CD4-positive, alpha-beta T cell (primary cell): ENCODE results near the gene MARCHF9. TPM values are rescaled to one million over a fixed set of nuclear protein-coding genes. Genes with fewer than 3 reads are reported as not detected.

ENCODE experiments used
- ATAC-seq: fragments of 200-7000 bp; cut with Tn5 transposase; one replicate; pipeline ENCODE4 v1.10.0; 2022; ENCODE audit warnings: mild to moderate bottlenecking; ENCODE audit not compliant: poor library complexity
- CTCF ChIA-PET: fragments of 350-600 bp; sonication (Branson Sonifier 250); formaldehyde crosslinking; loops from one replicate; lab custom pipeline; 2021; ENCODE audit warnings: antibody characterized with exemption, inconsistent platforms; lab: Charles Lee
- POLR2A ChIA-PET: fragments of 350-600 bp; sonication (Branson Sonifier 250); formaldehyde crosslinking; loops from one replicate; lab custom pipeline; 2021; ENCODE audit warnings: antibody characterized with exemption, inconsistent platforms; lab: Charles Lee
- DNase-seq, 14 experiments: peaks; one replicate each; pipeline ENCODE4 v3.0.0-alpha.2; 2013 to 2020; ENCODE audit warnings: mixed read lengths in 2 of 14
- H3K27ac ChIP-seq, 2 donors: one replicate each; pipeline versions ENCODE4 v1.5.1 to v1.7.0; 2013; ENCODE audit warnings: low read length in 2 of 2, low read depth in 1 of 2, mild to moderate bottlenecking in 1 of 2
- H3K27me3 ChIP-seq, 2 experiments: 1 replicate in 1 of 2; 2 replicates in 1 of 2; pipeline versions ENCODE4 v1.6.1 to v1.7.0; 2013; ENCODE audit warnings: low read length in 2 of 2, control low read depth in 1 of 2, mild to moderate bottlenecking in 1 of 2, moderate library complexity in 1 of 2; ENCODE audit not compliant: insufficient read depth in 2 of 2, control insufficient read depth in 1 of 2
- H3K36me3 ChIP-seq: one replicate; pipeline ENCODE4 v1.6.1; 2013; ENCODE audit warnings: low read length, control low read depth; ENCODE audit not compliant: insufficient read depth
- H3K4me1 ChIP-seq: one replicate; pipeline ENCODE4 v1.6.1; 2013; ENCODE audit warnings: low read length, control low read depth; ENCODE audit not compliant: insufficient read depth
- H3K4me3 ChIP-seq: one replicate; pipeline ENCODE4 v1.5.1; 2013; ENCODE audit warnings: mild to moderate bottlenecking, low read length, moderate library complexity
- H3K9me3 ChIP-seq, 2 experiments: 1 replicate in 1 of 2; 2 replicates in 1 of 2; pipeline versions ENCODE4 v1.6.1 to v1.7.0; 2013; ENCODE audit warnings: low read length in 2 of 2, mild to moderate bottlenecking in 2 of 2, control low read depth in 1 of 2, moderate library complexity in 1 of 2; ENCODE audit not compliant: control insufficient read depth in 1 of 2, insufficient read depth in 1 of 2
- H3K27ac Mint-ChIP-seq: one replicate; pipeline ENCODE4 v1.8.0; 2020; ENCODE audit warnings: mixed read lengths
- H3K27me3 Mint-ChIP-seq: one replicate; pipeline ENCODE4 v1.8.0; 2021; ENCODE audit warnings: mixed read lengths
- H3K36me3 Mint-ChIP-seq: one replicate; pipeline ENCODE4 v1.8.0; 2021; ENCODE audit warnings: low read depth, mixed read lengths
- H3K4me1 Mint-ChIP-seq: one replicate; pipeline ENCODE4 v1.8.0; 2021; ENCODE audit warnings: low read depth, mixed read lengths
- H3K4me3 Mint-ChIP-seq: one replicate; pipeline ENCODE4 v1.8.0; 2020; ENCODE audit warnings: mild to moderate bottlenecking, mixed read lengths
- H3K9me3 Mint-ChIP-seq: one replicate; pipeline ENCODE4 v1.8.0; 2020; ENCODE audit warnings: mixed read lengths
- intact Hi-C, 2 experiments: fragments of 100-400 bp; cut with DNase I in 1 of 2; cut with micrococcal nuclease in 1 of 2; formaldehyde crosslinking; loops; one replicate each; pipeline versions ENCODE4 v1.15.1 to v1.9.0; 2023 to 2025; cut with DNase I, micrococcal nuclease
- total RNA-seq, 174 experiments: library from RNA in 2 of 174; stranded (reverse) in 2 of 174; gene quantifications; one replicate each; pipeline ENCODE4 v1.2.3 and lab custom pipeline; 2021 to 2026
- TF ChIP-seq, protein P1 (sequence below): fragments of 200-600 bp; IDR thresholded peaks from one replicate; pipeline ENCODE4 v1.8.0; 2022; ENCODE audit warnings: antibody characterized with exemption, mild to moderate bottlenecking

MARCHF9 gene
- total RNA-seq, 2 experiments from 2014 or later: 39.9 to 40.8 TPM

DNA sequence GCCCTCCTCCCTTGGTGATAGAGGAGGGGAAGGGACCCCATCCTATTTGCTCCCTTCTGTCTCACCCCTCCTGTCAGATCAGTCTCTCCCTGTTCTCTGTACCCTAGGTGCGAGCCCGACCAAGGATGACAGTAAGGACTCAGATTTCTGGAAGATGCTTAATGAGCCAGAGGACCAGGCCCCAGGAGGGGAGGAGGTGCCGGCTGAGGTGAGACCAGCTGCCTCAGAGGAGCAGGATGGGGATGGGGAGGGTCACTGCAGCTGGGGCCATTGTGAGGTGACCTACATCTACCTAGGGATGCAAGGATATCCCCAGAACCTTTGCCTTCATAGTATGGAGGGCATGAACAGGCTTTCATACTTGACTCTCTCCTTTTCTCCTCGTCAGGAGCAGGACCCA lies 38.6 kb upstream of the MARCHF9 start:
- ATAC-seq (no peak), DNase-seq (no peak)
- no peak overlapping the region for H3K4me3 ChIP-seq
- peaks cover 75% of the 10 kb centered on the region for H3K36me3 ChIP-seq
- H3K9me3 ChIP-seq: no peaks in the 10 kb centered on the region
- CTCF ChIA-PET: no interaction called here
- H3K36me3 Mint-ChIP-seq: peaks cover 77% of the 10 kb centered on the region
- H3K27ac ChIP-seq: no peak overlapping the region
- H3K27me3 Mint-ChIP-seq: no peaks in the 10 kb centered on the region
- H3K4me1 ChIP-seq: no peaks in the 10 kb centered on the region
- H3K27ac Mint-ChIP-seq: no peak overlapping the region
- no peaks in the 10 kb centered on the region for H3K9me3 Mint-ChIP-seq
- intact Hi-C loops: no loop called here
- H3K4me1 Mint-ChIP-seq: peaks cover 6% of the 10 kb centered on the region
- H3K27me3 ChIP-seq: no peaks in the 10 kb centered on the region
- TF ChIP-seq, protein P1, sequence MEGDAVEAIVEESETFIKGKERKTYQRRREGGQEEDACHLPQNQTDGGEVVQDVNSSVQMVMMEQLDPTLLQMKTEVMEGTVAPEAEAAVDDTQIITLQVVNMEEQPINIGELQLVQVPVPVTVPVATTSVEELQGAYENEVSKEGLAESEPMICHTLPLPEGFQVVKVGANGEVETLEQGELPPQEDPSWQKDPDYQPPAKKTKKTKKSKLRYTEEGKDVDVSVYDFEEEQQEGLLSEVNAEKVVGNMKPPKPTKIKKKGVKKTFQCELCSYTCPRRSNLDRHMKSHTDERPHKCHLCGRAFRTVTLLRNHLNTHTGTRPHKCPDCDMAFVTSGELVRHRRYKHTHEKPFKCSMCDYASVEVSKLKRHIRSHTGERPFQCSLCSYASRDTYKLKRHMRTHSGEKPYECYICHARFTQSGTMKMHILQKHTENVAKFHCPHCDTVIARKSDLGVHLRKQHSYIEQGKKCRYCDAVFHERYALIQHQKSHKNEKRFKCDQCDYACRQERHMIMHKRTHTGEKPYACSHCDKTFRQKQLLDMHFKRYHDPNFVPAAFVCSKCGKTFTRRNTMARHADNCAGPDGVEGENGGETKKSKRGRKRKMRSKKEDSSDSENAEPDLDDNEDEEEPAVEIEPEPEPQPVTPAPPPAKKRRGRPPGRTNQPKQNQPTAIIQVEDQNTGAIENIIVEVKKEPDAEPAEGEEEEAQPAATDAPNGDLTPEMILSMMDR: no peak
- POLR2A ChIA-PET: no interaction called here
- no peak overlapping the region for H3K4me3 Mint-ChIP-seq

DNA sequence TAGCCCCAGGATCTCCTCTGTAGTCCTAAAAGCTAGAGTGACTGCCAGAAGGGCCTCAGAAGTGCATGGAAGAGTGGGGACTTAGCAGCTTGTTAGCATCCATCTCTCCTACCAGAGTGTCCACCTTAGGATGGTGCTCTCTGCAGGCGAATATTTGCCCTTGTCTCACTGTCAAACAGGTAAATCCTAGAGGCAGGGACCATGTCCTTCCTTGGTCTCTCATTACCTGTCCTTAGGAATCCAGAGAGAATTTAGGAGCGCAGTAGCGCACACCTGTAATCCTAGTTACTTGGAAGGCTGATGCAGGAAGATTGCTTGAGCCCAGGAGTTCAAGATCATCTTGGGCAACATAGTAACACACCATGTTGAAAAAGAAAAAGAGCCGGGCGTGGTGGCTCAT lies 37.8 kb upstream of the MARCHF9 start:
- H3K27me3 Mint-ChIP-seq: no peaks in the 10 kb centered on the region
- intact Hi-C loops: no loop called here
- no peak overlapping the region for H3K4me3 Mint-ChIP-seq
- H3K4me1 ChIP-seq: no peaks in the 10 kb centered on the region
- no peaks in the 10 kb centered on the region for H3K9me3 Mint-ChIP-seq
- ATAC-seq (no peak), DNase-seq (no peak)
- H3K4me1 Mint-ChIP-seq: peaks cover 6% of the 10 kb centered on the region
- TF ChIP-seq, protein P1: no peak
- peaks cover 70% of the 10 kb centered on the region for H3K36me3 ChIP-seq
- H3K27ac ChIP-seq: no peak overlapping the region
- ChIA-PET POLR2A (interaction anchor here (1.0 kb wide), 1 partner anchor 25 kb away, joined by 3 read pairs; no protein-coding TSS in a partner anchor), CTCF (no interaction called here)
- no peak overlapping the region for H3K27ac Mint-ChIP-seq
- no peak overlapping the region for H3K4me3 ChIP-seq
- H3K27me3 ChIP-seq: no peaks in the 10 kb centered on the region
- no peaks in the 10 kb centered on the region for H3K9me3 ChIP-seq
- peaks cover 77% of the 10 kb centered on the region for H3K36me3 Mint-ChIP-seq

DNA sequence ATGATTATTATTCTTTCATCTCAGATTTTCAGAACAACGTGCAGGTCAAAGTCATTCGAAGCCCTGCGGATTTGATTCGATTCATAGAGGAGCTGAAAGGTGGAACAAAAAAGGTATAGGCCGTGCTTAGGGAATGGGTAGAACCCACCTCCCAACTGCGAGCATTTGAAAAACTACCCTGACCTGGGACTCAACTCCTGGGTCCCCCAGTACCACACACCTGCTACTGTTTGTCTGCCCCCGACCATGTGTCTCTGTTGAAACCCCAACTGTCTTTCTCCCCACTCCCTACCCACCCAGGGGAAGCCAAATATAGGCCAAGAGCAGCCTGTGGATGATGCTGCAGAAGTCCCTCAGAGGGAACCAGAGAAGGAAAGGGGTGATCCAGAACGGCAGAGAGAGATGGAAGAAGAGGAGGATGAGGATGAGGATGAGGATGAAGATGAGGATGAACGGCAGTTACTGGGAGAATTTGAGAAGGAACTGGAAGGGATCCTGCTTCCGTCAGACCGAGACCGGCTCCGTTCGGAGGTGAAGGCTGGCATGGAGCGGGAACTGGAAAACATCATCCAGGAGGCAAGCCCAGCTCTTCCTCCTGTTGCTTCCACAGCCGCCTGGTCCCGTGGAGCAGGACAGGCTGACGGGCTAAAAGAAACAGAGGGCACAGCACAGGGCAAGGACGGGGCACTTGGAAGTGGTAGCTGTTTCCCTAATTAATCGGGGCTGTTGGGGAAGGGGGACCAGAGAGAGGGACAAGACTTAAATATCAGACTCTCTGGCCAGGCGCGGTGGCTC lies 36.9 kb upstream of the MARCHF9 start:
- Mint-ChIP-seq H3K27me3 (no peaks in the 10 kb centered on the region), H3K27ac (no peak overlapping the region), H3K4me1 (peaks cover 10% of the 10 kb centered on the region), H3K9me3 (no peaks in the 10 kb centered on the region), H3K4me3 (no peak overlapping the region), H3K36me3 (peaks cover 69% of the 10 kb centered on the region)
- no peak for DNase-seq
- H3K27me3 ChIP-seq: no peaks in the 10 kb centered on the region
- intact Hi-C loops: loop anchor here in 1 of 2 experiments (2.0 kb wide), 1 partner anchor 21 kb away; the partner anchor contains the start of gene AGAP2
- H3K4me3 ChIP-seq: no peak overlapping the region
- POLR2A ChIA-PET: interaction anchor here (1.0 to 1.6 kb wide), 2 partner anchors 23 to 24 kb away, joined by 3 to 4 read pairs; no protein-coding TSS in a partner anchor
- CTCF ChIA-PET: no interaction called here
- H3K9me3 ChIP-seq: no peaks in the 10 kb centered on the region
- peaks cover 70% of the 10 kb centered on the region for H3K36me3 ChIP-seq
- ATAC-seq: no peak
- no peaks in the 10 kb centered on the region for H3K4me1 ChIP-seq
- TF ChIP-seq, protein P1: no peak
- H3K27ac ChIP-seq: no peak overlapping the region
